ENCODE data around the gene GIMD1.
A peak's percentile ranks its signal among the peaks of the same experiment; 100 is the strongest.
"Not testable (repeated sequence)": the region's sequence is repeated elsewhere in the genome, so short reads cannot be mapped to it uniquely, and the experiment has no call there.

Gene GIMD1

GRCh38 chr4:106347167-106347566 lies 21.4 kb downstream of the GIMD1 start:
- DNase-seq (ENCODE audit: low spot score), result no peak

GRCh38 chr4:106344647-106344970 lies 24.0 kb downstream of the GIMD1 start:
- no peak for DNase-seq (ENCODE audit: low spot score)

- DNase-seq (ENCODE audit: low spot score), result no peak
Observed at GRCh38 chr4:106343865-106344646, 24.5 kb downstream of the GIMD1 start.

GRCh38 chr4:106340774-106341173 lies 27.8 kb downstream of the GIMD1 start:
- no peak for DNase-seq (ENCODE audit: low spot score)

- no peak for DNase-seq (ENCODE audit: low spot score)
Observed at GRCh38 chr4:106339431-106339830, 29.1 kb downstream of the GIMD1 start.

GRCh38 chr4:106338671-106339070 lies 29.9 kb downstream of the GIMD1 start:
- no peak for DNase-seq (ENCODE audit: low spot score)

GRCh38 chr4:106337916-106338315 lies 30.7 kb downstream of the GIMD1 start:
- no peak for DNase-seq (ENCODE audit: low spot score)

GRCh38 chr4:106336618-106337017 lies 32.0 kb downstream of the GIMD1 start:
- DNase-seq (ENCODE audit: low spot score), result no peak

GRCh38 chr4:106334741-106335470 lies 33.7 kb downstream of the GIMD1 start:
- DNase-seq (ENCODE audit: low spot score), result no peak

GRCh38 chr4:106333186-106333585 lies 35.4 kb downstream of the GIMD1 start:
- no peak for DNase-seq (ENCODE audit: low spot score)

GRCh38 chr4:106329041-106329618 lies 39.4 kb downstream of the GIMD1 start:
- no peak for DNase-seq (ENCODE audit: low spot score)

- DNase-seq (ENCODE audit: low spot score), result no peak
Observed at GRCh38 chr4:106325800-106326199, 42.8 kb downstream of the GIMD1 start.

- no peak for DNase-seq (ENCODE audit: low spot score)
Observed at GRCh38 chr4:106323119-106323518, 45.5 kb downstream of the GIMD1 start.

- not testable (repeated sequence) for DNase-seq (ENCODE audit: low spot score)
Observed at GRCh38 chr4:106321814-106322213, 46.8 kb downstream of the GIMD1 start.

- DNase-seq (ENCODE audit: low spot score), result not testable (repeated sequence)
Observed at GRCh38 chr4:106321168-106321567, 47.4 kb downstream of the GIMD1 start.

- DNase-seq (ENCODE audit: low spot score), result no peak
Observed at GRCh38 chr4:106320235-106320634, 48.3 kb downstream of the GIMD1 start.

GRCh38 chr4:106318511-106318910 lies 50.1 kb downstream of the GIMD1 start:
- no peak for DNase-seq (ENCODE audit: low spot score)

GRCh38 chr4:106317815-106318214 lies 50.8 kb downstream of the GIMD1 start:
- no peak for DNase-seq (ENCODE audit: low spot score)

GRCh38 chr4:106316773-106317409 lies 51.7 kb downstream of the GIMD1 start:
- DNase-seq (ENCODE audit: low spot score), result no peak

GRCh38 chr4:106315968-106316772 lies 52.4 kb downstream of the GIMD1 start, which contains the start of the genes AIMP1 and TBCK:
AIMP1 (plus strand) TSS chr4:106316550; CDS start chr4:106325010, 8,460 bp downstream.
TBCK (minus strand) TSS chr4:106316209; CDS start chr4:106308960, 7,249 bp downstream.
- DNase-seq (ENCODE audit: low spot score), result peak; percentile 62

- no peak for DNase-seq (ENCODE audit: low spot score)
Observed at GRCh38 chr4:106315476-106315967, 53.1 kb downstream of the GIMD1 start.
